HUDEP-2 (cell line): Measurements from ENCODE around the gene GOT2.
"Not testable (repeated sequence)": the region's sequence is repeated elsewhere in the genome, so short reads cannot be mapped to it uniquely, and the experiment has no call there.

Experiments used
- DNase-seq, 76 experiments: peaks; one replicate each; lab custom pipeline; 2025; ENCODE audit not compliant: unreplicated experiment in 76 of 76; lab: John Stamatoyannopoulos, UW

GOT2 gene

DNA sequence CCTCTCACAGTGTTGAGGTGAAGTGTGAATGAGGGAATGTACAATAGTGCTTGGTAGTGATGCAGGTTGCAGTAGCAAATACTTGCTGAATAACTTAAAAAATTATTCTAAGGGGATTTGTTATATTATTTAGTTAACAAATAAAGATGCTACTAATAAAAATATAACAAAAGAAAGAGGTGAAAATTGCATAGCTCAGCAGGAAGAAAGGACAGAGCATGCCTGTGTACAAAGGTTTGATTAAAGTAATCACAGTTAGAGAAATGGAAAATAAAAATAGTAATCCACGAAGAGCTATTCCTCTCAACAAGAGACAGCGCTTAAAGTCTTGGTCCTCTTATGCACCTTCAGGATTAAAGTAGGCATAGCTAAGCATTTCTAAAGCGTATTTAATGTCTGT, 11.0 kb downstream of the GOT2 start:
- DNase-seq = no peak

- no peak for DNase-seq
Measured at GRCh38 chr16:58717994-58718393, 16.1 kb downstream of the GOT2 start.

GRCh38 chr16:58716468-58716867, 17.6 kb downstream of the GOT2 start:
- DNase-seq = no peak

DNA sequence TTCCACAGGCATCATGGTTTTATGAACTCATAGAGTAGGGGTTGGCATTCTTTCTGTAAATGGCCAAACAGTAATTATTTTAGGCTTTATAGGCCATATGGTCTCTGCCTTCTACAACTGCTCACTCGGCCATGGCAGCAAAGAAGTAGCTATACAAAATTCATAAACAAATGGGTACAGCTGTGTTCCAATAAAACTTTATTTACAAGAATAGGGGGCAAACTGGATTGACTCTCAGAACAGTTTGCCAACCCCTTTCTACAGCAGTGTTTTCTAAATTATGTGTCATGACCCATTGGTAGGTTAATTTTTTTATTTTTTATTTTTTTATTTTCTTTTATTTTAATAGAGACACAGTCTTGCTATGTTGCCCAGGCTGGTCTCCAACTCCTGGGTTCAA, 20.4 kb downstream of the GOT2 start:
- no peak for DNase-seq

- DNase-seq = no peak
Measured at GRCh38 chr16:58709333-58709732, 24.8 kb downstream of the GOT2 start.

DNA sequence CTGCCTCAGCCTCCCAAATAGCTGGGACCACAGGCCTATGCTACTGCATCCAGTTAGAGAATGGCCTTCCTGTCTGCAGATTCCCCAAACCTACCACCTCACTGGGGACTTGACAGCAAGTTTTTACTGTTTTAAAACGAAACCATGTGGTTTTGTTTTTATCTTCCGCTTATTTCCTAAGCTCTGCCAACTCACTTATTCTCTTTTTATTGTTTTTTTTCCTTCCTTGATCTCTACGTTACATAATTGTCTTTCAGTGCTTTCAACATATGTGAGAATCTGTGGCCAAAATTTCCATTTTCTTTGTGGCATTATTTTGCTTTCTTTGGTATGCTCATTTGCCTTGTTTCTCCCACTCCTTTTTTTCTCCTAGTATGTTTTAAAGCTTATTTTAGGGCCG, 35.0 kb downstream of the GOT2 start:
- no peak for DNase-seq

- no peak for DNase-seq
Measured at GRCh38 chr16:58695368-58695767, 38.7 kb downstream of the GOT2 start.

GRCh38 chr16:58692450-58692849, 41.7 kb downstream of the GOT2 start:
- no peak for DNase-seq

GRCh38 chr16:58686985-58687706, 47.0 kb downstream of the GOT2 start:
- DNase-seq = not testable (repeated sequence)

DNA sequence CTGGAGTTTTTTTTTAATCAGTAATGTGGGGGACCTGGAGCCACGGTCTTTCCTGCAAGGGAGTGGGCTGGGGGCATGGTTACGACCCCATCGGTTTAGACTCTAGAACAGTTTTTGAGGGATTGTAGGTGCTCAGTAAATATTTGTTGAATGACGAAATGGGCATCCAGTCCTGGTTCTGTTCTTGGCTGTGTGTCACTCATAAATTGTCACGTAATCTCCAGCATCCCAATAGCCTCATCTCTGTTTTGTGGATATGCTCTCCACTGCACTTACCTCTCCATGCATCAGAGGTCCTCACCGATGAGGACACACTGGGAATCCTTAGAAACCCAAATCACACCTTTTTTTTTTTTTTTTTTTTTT, 49.0 kb downstream of the GOT2 start:
- no peak for DNase-seq

DNA sequence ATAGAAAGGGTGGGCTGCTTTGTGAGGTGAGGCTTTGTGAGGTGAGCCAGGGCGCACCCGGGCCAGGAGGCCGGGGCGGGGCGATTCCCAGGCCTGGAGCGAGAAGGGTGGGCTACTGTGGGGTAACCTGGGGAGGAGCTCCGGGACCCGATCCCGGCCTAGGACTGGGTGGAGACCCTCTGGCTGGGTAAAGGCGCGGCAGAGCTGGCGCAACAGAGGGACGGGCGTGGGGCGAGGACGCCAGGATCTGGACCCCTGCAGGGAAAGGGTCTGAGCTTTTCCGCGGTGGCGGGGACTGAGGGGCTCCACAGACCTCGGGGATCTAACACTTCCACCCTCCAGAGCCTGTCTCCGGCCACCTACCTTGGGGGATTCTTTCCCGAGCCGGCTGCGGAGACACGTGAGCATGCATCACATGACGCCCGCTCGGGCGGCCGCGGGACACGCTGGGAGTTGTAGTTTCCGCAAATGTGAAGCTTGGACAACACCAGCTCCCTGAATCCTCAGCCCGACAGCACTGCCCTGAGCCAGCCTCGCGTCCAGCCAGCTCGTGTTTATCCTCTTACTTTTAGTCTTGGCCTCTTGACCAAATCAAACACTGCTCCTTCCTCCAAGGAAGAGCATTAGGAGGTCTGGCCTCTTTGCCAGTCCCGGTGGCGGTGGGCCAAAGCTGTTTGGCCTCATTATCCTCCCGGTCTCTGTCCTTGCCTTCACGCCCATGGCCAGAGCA, 49.6 kb downstream of the GOT2 start, which contains the start of gene SLC38A7:
Gene SLC38A7 (minus strand): TSS at position 417 of the 730 bp plus-strand sequence. CDS start 4,644 bp downstream, outside the sequence.
- peak in 71 of 76 experiments; percentile 6 to 85 (median 57) for DNase-seq

GRCh38 chr16:58684001-58684353, 50.1 kb downstream of the GOT2 start:
- peak in 2 of 76 experiments; percentile 1 to 4 for DNase-seq

GRCh38 chr16:58679763-58680162, 54.4 kb downstream of the GOT2 start:
- DNase-seq = no peak

DNA sequence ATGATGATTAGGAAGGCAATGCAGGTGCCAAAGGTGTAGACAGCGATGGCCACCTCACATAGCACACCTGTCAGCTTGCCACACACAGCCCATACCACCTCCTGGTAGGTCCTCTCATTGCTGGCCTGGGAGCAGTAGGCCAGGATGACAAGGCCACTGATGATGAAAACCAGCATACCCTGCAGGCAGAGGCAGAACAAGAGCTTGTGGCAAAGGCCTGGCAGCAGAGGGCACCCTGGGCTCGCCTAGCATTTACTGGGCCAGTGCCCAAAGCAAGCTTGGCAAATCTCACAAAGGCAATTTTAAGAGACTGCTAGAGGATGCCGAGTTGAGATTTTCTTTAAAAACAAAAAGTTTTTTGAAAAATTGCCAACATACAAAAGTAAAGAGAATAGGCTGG, 55.4 kb downstream of the GOT2 start:
- DNase-seq = peak in 33 of 76 experiments; percentile 2 to 34 (median 12)

GRCh38 chr16:58678269-58678668, 55.8 kb downstream of the GOT2 start:
- DNase-seq = no peak

DNA sequence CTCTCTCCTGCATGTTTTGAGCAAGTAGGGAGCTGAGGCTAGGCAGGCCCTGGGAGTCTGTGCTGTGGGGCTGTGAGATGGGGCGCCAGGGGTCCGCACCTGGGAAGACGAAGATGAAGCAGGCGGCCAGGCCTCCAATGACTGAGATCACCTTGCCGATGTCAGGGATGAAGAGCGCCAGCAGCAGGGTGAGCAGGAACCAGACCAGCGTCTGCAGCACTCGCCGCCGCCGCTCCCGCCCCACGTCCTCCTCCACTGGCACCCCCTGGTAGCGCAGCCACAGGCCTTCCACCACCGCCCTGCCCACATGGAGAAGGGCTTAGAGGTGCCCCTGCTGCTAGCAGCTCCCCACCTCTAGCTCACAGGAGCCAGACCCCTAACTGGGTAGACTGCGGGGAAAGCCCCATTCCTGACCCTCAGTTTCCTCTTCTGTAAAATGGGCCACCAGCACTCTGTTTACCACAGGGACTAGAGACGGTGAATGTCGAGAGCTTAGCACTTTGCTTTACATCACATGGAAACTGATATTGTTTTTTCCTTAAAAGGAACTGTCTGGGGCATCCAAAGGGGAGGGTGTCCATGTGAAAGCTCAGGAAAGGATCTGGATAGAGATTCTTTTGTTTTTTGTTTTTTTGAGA, 63.1 kb downstream of the GOT2 start:
- no peak for DNase-seq

GRCh38 chr16:58670177-58670576, 63.9 kb downstream of the GOT2 start:
- no peak for DNase-seq

DNA sequence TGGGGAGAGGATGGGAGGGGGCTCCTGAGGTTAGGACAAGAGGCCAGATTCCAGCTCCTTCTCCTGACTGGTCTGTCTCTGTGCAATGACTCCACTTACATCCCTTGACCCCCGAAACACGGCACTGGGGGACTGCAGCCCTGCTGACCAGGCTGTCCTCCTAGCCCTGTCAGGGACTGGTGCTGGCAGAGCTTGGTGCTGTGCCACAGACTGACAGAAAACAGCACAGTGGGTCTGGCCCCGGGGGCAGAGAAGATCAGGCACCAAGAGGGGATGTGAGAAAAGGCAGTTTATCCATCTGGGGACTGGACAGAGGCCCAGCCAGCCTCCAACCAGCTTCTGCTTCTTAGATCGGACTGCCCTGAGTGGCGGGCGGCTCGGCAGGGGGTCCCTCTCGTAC, 68.9 kb downstream of the GOT2 start:
- no peak for DNase-seq

GRCh38 chr16:58661199-58661830, 72.8 kb downstream of the GOT2 start:
- DNase-seq = peak in 63 of 76 experiments; percentile 4 to 78 (median 38)

DNA sequence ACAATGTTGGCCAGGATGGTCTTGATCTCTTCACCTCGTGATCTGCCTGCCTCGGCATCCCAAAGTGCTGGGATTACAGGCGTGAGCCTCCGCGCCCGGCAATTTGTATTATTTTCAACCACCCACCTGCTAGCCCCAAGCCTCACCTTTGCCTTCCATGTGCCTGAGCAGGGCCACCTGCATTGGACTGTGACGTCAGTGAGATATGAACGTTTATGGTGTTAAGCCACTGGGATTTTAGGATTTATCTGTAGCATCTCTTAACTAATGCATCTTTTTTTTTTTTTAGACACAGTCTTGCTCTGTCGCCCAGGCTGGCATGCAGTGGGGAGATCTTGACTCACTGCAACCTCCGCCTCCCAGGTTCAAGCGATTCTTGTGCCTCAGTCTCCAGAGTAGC, 74.2 kb downstream of the GOT2 start:
- not testable (repeated sequence) for DNase-seq

- DNase-seq = peak in 24 of 76 experiments; percentile 1 to 25 (median 11)
Measured at GRCh38 chr16:58658796-58659211, 75.3 kb downstream of the GOT2 start.
